HUDEP-2 (cell line): ENCODE results near the gene HADHB.
"Not testable (repeated sequence)": the region's sequence is repeated elsewhere in the genome, so short reads cannot be mapped to it uniquely, and the experiment has no call there.

Experiments used
- DNase-seq, 76 experiments: peaks; one replicate each; lab custom pipeline; 2025; ENCODE audit not compliant: unreplicated experiment in 76 of 76; lab: John Stamatoyannopoulos, UW

Gene HADHB

GRCh38 chr2:26325851-26326250, 81.1 kb downstream of the HADHB start:
- no peak for DNase-seq

- DNase-seq, result no peak
Measured at GRCh38 chr2:26326514-26326913, 81.8 kb downstream of the HADHB start.

GRCh38 chr2:26327291-26328272, 82.8 kb downstream of the HADHB start:
- no peak for DNase-seq

GRCh38 chr2:26329083-26329482, 84.3 kb downstream of the HADHB start:
- not testable (repeated sequence) for DNase-seq

GRCh38 chr2:26330114-26330549, 85.4 kb downstream of the HADHB start:
- DNase-seq, result peak in 69 of 76 experiments; percentile 14 to 80 (median 61)

- DNase-seq, result no peak
Measured at GRCh38 chr2:26330604-26331003, 85.9 kb downstream of the HADHB start.

- not testable (repeated sequence) for DNase-seq
Measured at GRCh38 chr2:26331321-26331720, 86.6 kb downstream of the HADHB start.

GRCh38 chr2:26333293-26333692, 88.6 kb downstream of the HADHB start:
- DNase-seq, result no peak

- no peak for DNase-seq
Measured at GRCh38 chr2:26335231-26335630, 90.5 kb downstream of the HADHB start.

- DNase-seq, result no peak
Measured at GRCh38 chr2:26336719-26337118, 92.0 kb downstream of the HADHB start.

GRCh38 chr2:26337298-26337697, 92.6 kb downstream of the HADHB start:
- no peak for DNase-seq
